GM12872 (cell line): ENCODE measurements around the gene CDK14.

ENCODE experiments used
- TF ChIP-seq, protein P1 (sequence below): IDR thresholded peaks from 3 replicates; pipeline ENCODE4 v1.5.1; 2011; ENCODE audit warnings: low read depth, mild to moderate bottlenecking, low read length, moderate library complexity; ENCODE audit not compliant: insufficient read depth

CDK14 gene

GRCh38 chr7:90728568-90728967 lies 132.4 kb downstream of the CDK14 start:
- TF ChIP-seq, protein P1, sequence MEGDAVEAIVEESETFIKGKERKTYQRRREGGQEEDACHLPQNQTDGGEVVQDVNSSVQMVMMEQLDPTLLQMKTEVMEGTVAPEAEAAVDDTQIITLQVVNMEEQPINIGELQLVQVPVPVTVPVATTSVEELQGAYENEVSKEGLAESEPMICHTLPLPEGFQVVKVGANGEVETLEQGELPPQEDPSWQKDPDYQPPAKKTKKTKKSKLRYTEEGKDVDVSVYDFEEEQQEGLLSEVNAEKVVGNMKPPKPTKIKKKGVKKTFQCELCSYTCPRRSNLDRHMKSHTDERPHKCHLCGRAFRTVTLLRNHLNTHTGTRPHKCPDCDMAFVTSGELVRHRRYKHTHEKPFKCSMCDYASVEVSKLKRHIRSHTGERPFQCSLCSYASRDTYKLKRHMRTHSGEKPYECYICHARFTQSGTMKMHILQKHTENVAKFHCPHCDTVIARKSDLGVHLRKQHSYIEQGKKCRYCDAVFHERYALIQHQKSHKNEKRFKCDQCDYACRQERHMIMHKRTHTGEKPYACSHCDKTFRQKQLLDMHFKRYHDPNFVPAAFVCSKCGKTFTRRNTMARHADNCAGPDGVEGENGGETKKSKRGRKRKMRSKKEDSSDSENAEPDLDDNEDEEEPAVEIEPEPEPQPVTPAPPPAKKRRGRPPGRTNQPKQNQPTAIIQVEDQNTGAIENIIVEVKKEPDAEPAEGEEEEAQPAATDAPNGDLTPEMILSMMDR, result no peak

GRCh38 chr7:90736316-90736715 lies 140.2 kb downstream of the CDK14 start:
- TF ChIP-seq, protein P1, result no peak

GRCh38 chr7:90736968-90737939 lies 141.1 kb downstream of the CDK14 start:
- TF ChIP-seq, protein P1, result no peak

GRCh38 chr7:90738249-90738648 lies 142.1 kb downstream of the CDK14 start:
- TF ChIP-seq, protein P1, result no peak

DNA sequence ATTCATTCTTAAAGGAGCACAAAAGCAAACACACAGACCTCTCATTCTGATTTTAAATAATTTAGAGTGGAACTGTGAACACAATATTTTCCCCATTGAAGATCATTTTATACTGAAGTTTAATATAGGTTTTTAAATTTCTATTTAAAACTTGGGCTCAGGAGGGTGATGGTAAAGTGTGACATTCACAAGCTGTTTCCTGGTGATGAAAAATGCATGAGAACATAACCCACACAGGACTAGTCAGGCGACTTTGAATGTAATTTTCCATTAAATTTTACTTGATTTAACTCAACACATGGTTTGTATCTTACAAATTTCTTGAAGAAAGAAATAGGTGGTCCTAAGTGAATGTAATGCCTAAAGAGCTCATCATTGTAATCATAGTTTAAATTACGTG lies 143.6 kb downstream of the CDK14 start:
- TF ChIP-seq, protein P1, result no peak

- TF ChIP-seq, protein P1, result no peak
Observed at GRCh38 chr7:90740386-90740785, 144.3 kb downstream of the CDK14 start.

DNA sequence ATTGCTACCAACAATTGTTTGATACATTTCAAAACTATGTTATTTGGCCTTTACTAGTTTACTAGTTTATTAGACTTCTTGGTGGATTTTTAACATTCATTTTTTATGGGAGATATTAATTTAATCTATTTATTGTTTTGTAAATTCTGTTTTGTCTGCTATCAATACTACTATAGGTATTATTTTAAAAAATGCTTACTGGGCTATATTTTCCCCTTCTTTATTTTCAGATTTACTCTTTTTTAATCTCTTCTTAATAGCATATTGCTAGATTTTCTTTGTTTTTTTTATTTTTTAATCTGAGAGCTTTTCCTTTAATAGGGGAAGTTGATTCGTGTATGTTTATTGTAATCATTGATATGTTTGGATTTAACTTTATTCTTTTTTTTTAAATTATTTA lies 147.5 kb downstream of the CDK14 start:
- TF ChIP-seq, protein P1, result no peak
